SK-N-SH (cell line): ENCODE results near the gene ZNF888. TPM values are rescaled to one million over a fixed set of nuclear protein-coding genes. Genes with fewer than 3 reads are reported as not detected.

ENCODE experiments used
- CTCF ChIA-PET: fragments of 300-600, 350-600 bp; formaldehyde crosslinking; extraction: SDS; loops from one replicate; lab custom pipeline; 2021; lab: Yijun Ruan, JAX
- POLR2A ChIA-PET: fragments of 350-600 bp; sonication (Branson Sonifier 250); formaldehyde crosslinking; extraction: SDS; loops from one replicate; lab custom pipeline; 2020; ENCODE audit warnings: antibody characterized with exemption, inconsistent platforms; lab: Yijun Ruan, JAX
- DNase-seq: peaks from one replicate; pipeline ENCODE4 v3.0.0; 2012
- H2AFZ ChIP-seq: fragments of 200-600 bp; sonication (generic); 2 replicates; pipeline ENCODE4 v1.8.1; 2016; ENCODE audit warnings: antibody characterized with exemption, mild to moderate bottlenecking, low read depth
- H3F3A ChIP-seq: fragments of 200-600 bp; sonication (generic); replicated peaks from 2 replicates; pipeline ENCODE3; 2016; ENCODE audit warnings: antibody characterized with exemption, mild to moderate bottlenecking; ENCODE audit not compliant: insufficient read depth
- H3K27ac ChIP-seq, 2 experiments: fragments of 200-500 bp in 1 of 2; fragments of 200-600 bp in 1 of 2; sonication (Bioruptor generic) in 1 of 2; sonication (generic), shearing (Covaris generic) in 1 of 2; 2 replicates each; pipeline versions ENCODE4 v1.5.1 to v1.6.1; 2014 to 2016; ENCODE audit warnings: low read depth in 2 of 2, inconsistent platforms in 1 of 2, low read length in 1 of 2, mild to moderate bottlenecking in 1 of 2, mixed read lengths in 1 of 2
- H3K27me3 ChIP-seq: fragments of 200-600 bp; sonication (generic), shearing (Covaris generic); 2 replicates; pipeline ENCODE4 v1.6.1; 2016; ENCODE audit warnings: mixed run types; ENCODE audit not compliant: insufficient read depth
- H3K36me3 ChIP-seq, 2 experiments: fragments of 200-500 bp in 1 of 2; fragments of 200-600 bp in 1 of 2; sonication (Bioruptor generic) in 1 of 2; sonication (generic) in 1 of 2; replicated peaks in 1 of 2; 2 replicates each; pipeline versions ENCODE3 to v1.5.1; 2014 to 2016; ENCODE audit warnings: low read length in 1 of 2, mild to moderate bottlenecking in 1 of 2; ENCODE audit not compliant: insufficient read depth in 2 of 2, control insufficient read depth in 1 of 2
- H3K4me1 ChIP-seq, 2 experiments: fragments of 200-500 bp in 1 of 2; fragments of 200-600 bp in 1 of 2; sonication (Bioruptor generic) in 1 of 2; sonication (generic), shearing (Covaris generic) in 1 of 2; 2 replicates each; pipeline versions ENCODE4 v1.5.1 to v1.6.1; 2014 to 2016; ENCODE audit warnings: low read depth in 1 of 2, low read length in 1 of 2, mixed run types in 1 of 2; ENCODE audit not compliant: insufficient read depth in 2 of 2, control insufficient read depth in 1 of 2
- H3K4me2 ChIP-seq: fragments of 200-600 bp; sonication (generic), shearing (Covaris generic); 2 replicates; pipeline ENCODE4 v1.6.1; 2017; ENCODE audit warnings: mixed run types
- H3K4me3 ChIP-seq, 2 experiments: fragments of 200-500 bp in 1 of 2; fragments of 200-600 bp in 1 of 2; sonication (Bioruptor generic) in 1 of 2; sonication (generic), shearing (Covaris generic) in 1 of 2; 2 replicates each; pipeline versions ENCODE4 v1.5.1 to v1.8.1; 2014 to 2016; ENCODE audit warnings: low read depth in 2 of 2, inconsistent platforms in 1 of 2, low read length in 1 of 2, mild to moderate bottlenecking in 1 of 2, mixed read lengths in 1 of 2, moderate library complexity in 1 of 2
- H3K79me2 ChIP-seq: fragments of 200-600 bp; sonication (generic); 2 replicates; pipeline ENCODE4 v1.8.1; 2017; ENCODE audit warnings: mild to moderate bottlenecking; ENCODE audit not compliant: insufficient read depth
- H3K9ac ChIP-seq: fragments of 200-600 bp; sonication (generic); 2 replicates; pipeline ENCODE4 v1.6.1; 2017; ENCODE audit warnings: mixed run types
- H3K9me2 ChIP-seq: fragments of 200-600 bp; sonication (generic); 2 replicates; pipeline ENCODE4 v1.6.1; 2017; ENCODE audit warnings: mixed run types
- H3K9me3 ChIP-seq: fragments of 200-600 bp; sonication (generic); 2 replicates; pipeline ENCODE4 v1.6.1; 2017; ENCODE audit warnings: mixed run types, mild to moderate bottlenecking, moderate library complexity
- H4K20me1 ChIP-seq: fragments of 200-600 bp; sonication (generic); 2 replicates; pipeline ENCODE4 v1.6.1; 2017; ENCODE audit warnings: mild to moderate bottlenecking, mixed run types; ENCODE audit not compliant: insufficient read depth
- CTCF ChIP-seq: fragments of 200-600 bp; sonication (generic); IDR thresholded peaks from 2 replicates; pipeline ENCODE4 v1.6.1; 2017; ENCODE audit warnings: antibody characterized with exemption, mild to moderate bottlenecking, moderate library complexity
- EZH2phosphoT487 ChIP-seq: fragments of 200-600 bp; sonication (generic); IDR thresholded peaks from 2 replicates; pipeline ENCODE4 v1.6.1; 2017; ENCODE audit warnings: low read depth, mixed run types, mild to moderate bottlenecking, antibody characterized with exemption, moderate library complexity, borderline replicate concordance
- NFIC ChIP-seq: IDR thresholded peaks from 2 replicates; pipeline ENCODE4 v1.4.0; 2012; ENCODE audit warnings: borderline replicate concordance
- POLR2AphosphoS5 ChIP-seq: IDR thresholded peaks from 2 replicates; pipeline ENCODE4 v1.6.1; 2012; ENCODE audit warnings: low read depth, low read length
- REST ChIP-seq: IDR thresholded peaks from 2 replicates; pipeline ENCODE4 v1.6.1; 2012; ENCODE audit warnings: mild to moderate bottlenecking, low read depth, low read length, moderate library complexity
- RFX5 ChIP-seq: IDR thresholded peaks from 2 replicates; pipeline ENCODE4 v1.6.1; 2012; ENCODE audit warnings: mild to moderate bottlenecking, improper control_type of control experiment, low read length
- RXRA ChIP-seq: IDR thresholded peaks from 2 replicates; pipeline ENCODE4 v1.4.0; 2012; ENCODE audit warnings: low read depth, mild to moderate bottlenecking, borderline replicate concordance
- SMC3 ChIP-seq: IDR thresholded peaks from 2 replicates; pipeline ENCODE4 v1.6.1; 2012; ENCODE audit warnings: low read depth, low read length, improper control_type of control experiment
- USF1 ChIP-seq: IDR thresholded peaks from 2 replicates; pipeline ENCODE4 v1.4.0; 2012; ENCODE audit warnings: low read depth, borderline replicate concordance
- USF2 ChIP-seq: fragments of 150-350 bp; IDR thresholded peaks from 2 replicates; pipeline ENCODE4 v1.6.1; 2017; ENCODE audit warnings: antibody characterized with exemption, low read length, low read depth, borderline replicate concordance
- WGBS: methylation state at CpG from one replicate; pipeline ENCODE4 v1.1.6; 2017; ENCODE audit warnings: low lambda C conversion rate; 5-methylcytosine and 5-hydroxymethylcytosine counted together
- polyA plus RNA-seq, 3 experiments: library from polyadenylated mRNA; depleted of rRNA; stranded (reverse); fragments of >200 nt; gene quantifications; 2 replicates each; pipeline ENCODE4 v1.2.3, GENCODE V29; 2012

The ZNF888 gene
- polyA plus RNA-seq, 1 of the 3 experiments (the other 2 are of a cell fraction), result 0.46 TPM

- no peak for TF ChIP-seq USF2
- TF ChIP-seq USF1, result no peak
- TF ChIP-seq NFIC, result no peak
- no peak for TF ChIP-seq RFX5
- no peak for TF ChIP-seq REST
- TF ChIP-seq SMC3, result no peak
- TF ChIP-seq RXRA, result no peak
Observed at GRCh38 chr19:52922841-52923777, at the start of gene ZNF888 (continued).

GRCh38 chr19:52967772-52968171 is 44.5 kb upstream of the ZNF888 start:
- Histone ChIP-seq H3K4me1 (peaks cover 0 to 5% of the 10 kb centered on the region in 2 experiments; a peak in 2 of 4 replicates), H3K9me3 (no peaks in the 10 kb centered on the region), H3K79me2 (no peaks in the 10 kb centered on the region), H3K9me2 (no peaks in the 10 kb centered on the region), H3F3A (no peaks in the 10 kb centered on the region), H3K9ac (no peak overlapping the region), H3K27me3 (no peaks in the 10 kb centered on the region), H3K36me3 (no peaks in the 10 kb centered on the region), H2AFZ (no peak overlapping the region), H3K4me3 (no peak overlapping the region), H3K4me2 (no peak overlapping the region), H3K27ac (no peak overlapping the region), H4K20me1 (no peaks in the 10 kb centered on the region)
- WGBS, result 36% methylated on average over 2 of the region's 2 CpGs
- ChIA-PET POLR2A (no interaction called here), CTCF (no interaction called here)
- no peak for DNase-seq
- TF ChIP-seq USF2 (no peak), NFIC (no peak), CTCF (no peak), EZH2phosphoT487 (no peak), POLR2AphosphoS5 (no peak)
